ENCODE data around the gene PRKAG2.

The PRKAG2 gene

GRCh38 chr7:151823566-151824372 lies 53.1 kb downstream of the PRKAG2 start:
- no peak for DNase-seq (ENCODE audit: low read depth, low spot score)
- no peak overlapping the region for H3K27ac ChIP-seq
- no peak for TF ChIP-seq EZH2 (IDR thresholded peaks at IDR 0.05)
- TF ChIP-seq FOXP2 (optimal IDR thresholded peaks at IDR 0.05; ENCODE audit: control extremely low read depth, extremely low read length, insufficient read depth) = no peak
- TF ChIP-seq POLR2AphosphoS5 (IDR thresholded peaks at IDR 0.05; ENCODE audit: borderline replicate concordance, low read depth, low read length) = no peak
- H3K4me3 ChIP-seq = no peak overlapping the region
- no peak overlapping the region for H3K9ac ChIP-seq (ENCODE audit: insufficient read length)
- H3K9me3 ChIP-seq (ENCODE audit: low read depth, low read length) = no peaks in the 10 kb centered on the region
- no peaks in the 10 kb centered on the region for H3K36me3 ChIP-seq (ENCODE audit: insufficient read depth, low read length)

DNA sequence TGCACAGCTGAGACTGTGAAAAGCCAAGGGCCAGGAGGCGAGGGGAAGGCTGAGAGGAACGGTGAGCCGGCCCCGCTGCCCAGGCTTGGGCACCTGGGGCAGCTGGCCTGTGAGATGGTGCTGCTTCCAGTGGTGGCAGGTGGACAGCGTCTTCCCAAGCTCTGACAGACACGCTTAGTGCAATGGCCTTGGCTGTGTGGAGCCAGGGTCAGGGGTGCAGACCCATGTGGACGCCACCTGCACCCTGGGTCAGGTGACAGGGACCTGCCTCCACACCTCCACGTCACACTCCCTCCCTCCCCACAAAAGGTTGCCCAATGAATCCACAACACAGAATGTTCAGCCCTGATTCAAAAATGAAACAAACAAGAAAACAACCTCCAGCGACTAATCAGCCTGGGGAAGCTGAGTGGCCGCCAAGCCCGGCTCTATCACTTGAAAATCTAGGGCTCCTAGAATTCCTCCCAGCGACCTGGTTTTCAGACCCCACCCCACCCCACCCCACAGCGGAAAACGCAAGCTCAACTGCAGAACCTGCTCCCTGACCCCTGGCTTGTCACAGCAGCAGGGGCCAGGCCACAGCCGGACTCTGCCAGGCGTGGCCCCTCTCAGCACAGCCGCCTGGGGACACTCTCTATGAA lies 54.3 kb downstream of the PRKAG2 start:
- no peaks in the 10 kb centered on the region for H3K36me3 ChIP-seq (ENCODE audit: insufficient read depth, low read length)
- no peak overlapping the region for H3K4me3 ChIP-seq
- DNase-seq (ENCODE audit: low read depth, low spot score) = no peak
- H3K9me3 ChIP-seq (ENCODE audit: low read depth, low read length) = no peaks in the 10 kb centered on the region
- H3K9ac ChIP-seq (ENCODE audit: insufficient read length) = no peak overlapping the region
- no peak overlapping the region for H3K27ac ChIP-seq
- TF ChIP-seq POLR2AphosphoS5 (IDR thresholded peaks at IDR 0.05; ENCODE audit: borderline replicate concordance, low read depth, low read length) (no peak), FOXP2 (optimal IDR thresholded peaks at IDR 0.05; ENCODE audit: control extremely low read depth, extremely low read length, insufficient read depth) (no peak), EZH2 (IDR thresholded peaks at IDR 0.05) (no peak)

DNA sequence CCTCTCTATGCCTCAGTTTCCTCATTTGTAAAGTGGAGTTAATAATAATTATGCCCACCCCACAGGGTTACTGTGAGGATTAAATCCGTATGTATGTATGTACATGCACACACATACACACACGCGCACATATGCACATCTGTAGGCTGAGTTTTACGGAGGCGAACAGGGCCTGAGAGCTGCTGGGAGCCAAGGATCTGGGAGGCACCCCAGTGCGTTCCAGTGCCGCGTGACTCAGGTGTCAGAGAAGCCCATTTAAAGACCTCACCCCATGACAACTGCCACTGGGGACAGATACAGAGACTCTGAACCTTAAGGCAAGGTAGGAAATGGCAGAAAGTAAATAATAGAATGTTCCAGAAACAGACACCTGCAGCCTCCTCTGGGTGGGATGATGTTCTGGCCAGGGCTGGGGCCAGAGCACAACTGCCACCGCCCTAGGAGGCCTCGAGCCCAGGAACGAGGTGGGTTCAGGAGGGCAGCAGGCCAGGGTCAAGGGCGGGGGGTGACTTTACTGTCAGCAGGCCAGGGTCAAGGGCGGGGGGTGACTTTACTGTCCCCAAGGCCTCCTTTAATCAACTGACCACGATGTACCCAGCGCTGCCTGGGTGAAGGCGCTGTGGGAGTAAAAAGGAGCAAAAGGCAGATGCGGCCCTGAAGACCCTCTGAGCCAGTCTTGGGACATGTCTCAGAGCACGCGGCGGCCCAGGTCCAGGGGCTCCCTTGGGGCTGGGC lies 54.9 kb downstream of the PRKAG2 start:
- H3K9me3 ChIP-seq (ENCODE audit: low read depth, low read length) = no peaks in the 10 kb centered on the region
- no peak for DNase-seq (ENCODE audit: low read depth, low spot score)
- H3K27ac ChIP-seq = no peak overlapping the region
- H3K36me3 ChIP-seq (ENCODE audit: insufficient read depth, low read length) = no peaks in the 10 kb centered on the region
- no peak overlapping the region for H3K9ac ChIP-seq (ENCODE audit: insufficient read length)
- TF ChIP-seq EZH2 (IDR thresholded peaks at IDR 0.05) (no peak), FOXP2 (optimal IDR thresholded peaks at IDR 0.05; ENCODE audit: control extremely low read depth, extremely low read length, insufficient read depth) (no peak), POLR2AphosphoS5 (IDR thresholded peaks at IDR 0.05; ENCODE audit: borderline replicate concordance, low read depth, low read length) (no peak)
- no peak overlapping the region for H3K4me3 ChIP-seq

- no peak for TF ChIP-seq POLR2AphosphoS5 (IDR thresholded peaks at IDR 0.05; ENCODE audit: borderline replicate concordance, low read depth, low read length)
- TF ChIP-seq FOXP2 (optimal IDR thresholded peaks at IDR 0.05; ENCODE audit: control extremely low read depth, extremely low read length, insufficient read depth) = no peak
- no peak for TF ChIP-seq EZH2 (IDR thresholded peaks at IDR 0.05)
- H3K36me3 ChIP-seq (ENCODE audit: insufficient read depth, low read length) = no peaks in the 10 kb centered on the region
- H3K9ac ChIP-seq (ENCODE audit: insufficient read length) = no peak overlapping the region
Observed at GRCh38 chr7:151821226-151821625, 55.7 kb downstream of the PRKAG2 start.

DNA sequence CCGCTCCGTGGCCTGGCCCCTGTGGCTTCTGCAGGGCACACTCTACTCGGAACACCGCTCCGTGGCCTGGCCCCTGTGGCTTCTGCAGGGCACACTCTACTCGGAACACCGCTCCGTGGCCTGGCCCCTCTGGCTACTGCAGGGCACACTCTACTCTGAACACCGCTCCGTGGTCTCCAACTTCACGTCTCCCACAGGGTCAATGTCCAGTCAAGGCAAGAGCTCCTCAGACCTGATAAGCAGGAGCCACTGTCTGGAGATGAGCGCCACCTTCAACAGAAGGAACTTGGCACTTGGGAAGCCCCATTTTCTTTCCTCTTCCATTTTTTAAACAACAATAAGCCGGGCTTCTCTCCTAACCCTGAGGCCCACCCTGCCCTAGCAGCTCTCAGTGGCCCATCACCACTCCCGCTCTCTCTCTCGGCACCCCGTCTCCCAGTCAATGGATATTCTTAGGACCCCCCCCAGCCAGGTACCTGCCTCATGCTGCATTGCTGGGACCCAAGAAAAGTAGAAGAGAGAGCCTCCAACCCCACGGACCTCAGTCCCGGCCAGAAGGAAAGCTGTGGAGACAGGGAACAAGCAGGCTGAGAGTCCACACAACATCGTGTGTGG lies 56.3 kb downstream of the PRKAG2 start:
- TF ChIP-seq POLR2AphosphoS5 (IDR thresholded peaks at IDR 0.05; ENCODE audit: borderline replicate concordance, low read depth, low read length) = no peak
- no peak for TF ChIP-seq FOXP2 (optimal IDR thresholded peaks at IDR 0.05; ENCODE audit: control extremely low read depth, extremely low read length, insufficient read depth)
- no peak for TF ChIP-seq EZH2 (IDR thresholded peaks at IDR 0.05)
- Histone ChIP-seq H3K27ac (no peak overlapping the region), H3K36me3 (ENCODE audit: insufficient read depth, low read length) (no peaks in the 10 kb centered on the region), H3K4me3 (no peak overlapping the region), H3K9ac (ENCODE audit: insufficient read length) (no peak overlapping the region), H3K9me3 (ENCODE audit: low read depth, low read length) (no peaks in the 10 kb centered on the region)
- no peak for DNase-seq (ENCODE audit: low read depth, low spot score)

More at GRCh38 chr7:151821226-151821625, 55.7 kb downstream of the PRKAG2 start:
- no peaks in the 10 kb centered on the region for H3K9me3 ChIP-seq (ENCODE audit: low read depth, low read length)
- H3K4me3 ChIP-seq = no peak overlapping the region
- no peak overlapping the region for H3K27ac ChIP-seq
- DNase-seq (ENCODE audit: low read depth, low spot score) = no peak

GRCh38 chr7:151819866-151820265 lies 57.0 kb downstream of the PRKAG2 start:
- TF ChIP-seq EZH2 (IDR thresholded peaks at IDR 0.05) (no peak), POLR2AphosphoS5 (IDR thresholded peaks at IDR 0.05; ENCODE audit: borderline replicate concordance, low read depth, low read length) (no peak), FOXP2 (optimal IDR thresholded peaks at IDR 0.05; ENCODE audit: control extremely low read depth, extremely low read length, insufficient read depth) (no peak)

DNA sequence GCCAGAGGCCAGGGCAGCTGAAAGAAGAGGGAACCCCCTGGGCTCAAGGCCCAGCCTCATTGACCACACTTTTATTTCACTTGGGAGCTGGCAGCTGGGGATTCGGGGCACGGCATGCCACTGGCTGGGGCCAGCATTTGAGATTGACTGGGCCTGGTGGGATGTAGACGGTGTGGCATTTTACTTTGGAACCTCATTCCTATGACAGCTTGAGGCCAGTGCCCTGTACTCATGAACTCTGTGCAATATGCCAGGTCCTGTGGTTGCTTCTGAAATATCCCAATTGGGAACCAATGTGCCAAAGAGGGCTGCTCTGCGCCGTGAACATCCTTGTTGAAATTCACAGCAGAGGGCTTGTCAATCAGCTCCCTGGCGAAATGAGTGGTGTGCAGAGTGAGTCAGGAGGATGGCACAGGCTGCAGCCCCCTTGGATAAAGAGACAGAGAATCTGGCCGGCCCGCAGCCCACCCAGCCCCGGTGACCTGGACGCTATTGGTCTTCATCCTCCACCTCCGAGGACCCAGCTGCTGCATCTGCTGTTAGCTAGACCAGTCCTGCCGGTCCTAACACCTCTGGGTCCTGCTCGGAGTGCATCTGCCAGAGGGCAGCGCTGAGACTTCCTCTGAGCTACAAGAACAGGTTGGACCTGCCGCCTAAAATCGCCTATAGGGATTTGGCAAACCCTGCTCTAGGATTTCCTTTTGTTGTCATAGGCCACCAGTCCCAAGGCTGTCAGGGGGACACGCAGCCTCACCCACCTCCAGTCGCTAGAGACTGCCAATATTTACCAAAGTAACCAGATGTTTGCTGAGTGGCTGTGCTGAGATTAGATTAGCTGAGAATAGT lies 58.0 kb downstream of the PRKAG2 start:
- H3K9me3 ChIP-seq (ENCODE audit: low read depth, low read length) = no peaks in the 10 kb centered on the region
- no peaks in the 10 kb centered on the region for H3K36me3 ChIP-seq (ENCODE audit: insufficient read depth, low read length)
- no peak for DNase-seq (ENCODE audit: low read depth, low spot score)
- H3K4me3 ChIP-seq = no peak overlapping the region
- H3K27ac ChIP-seq = no peak overlapping the region
- H3K9ac ChIP-seq (ENCODE audit: insufficient read length) = no peak overlapping the region
- no peak for TF ChIP-seq EZH2 (IDR thresholded peaks at IDR 0.05)
- TF ChIP-seq FOXP2 (optimal IDR thresholded peaks at IDR 0.05; ENCODE audit: control extremely low read depth, extremely low read length, insufficient read depth) = no peak
- no peak for TF ChIP-seq POLR2AphosphoS5 (IDR thresholded peaks at IDR 0.05; ENCODE audit: borderline replicate concordance, low read depth, low read length)

More at GRCh38 chr7:151819866-151820265, 57.0 kb downstream of the PRKAG2 start:
- Histone ChIP-seq H3K9ac (ENCODE audit: insufficient read length) (no peak overlapping the region), H3K9me3 (ENCODE audit: low read depth, low read length) (no peaks in the 10 kb centered on the region), H3K27ac (no peak overlapping the region), H3K36me3 (ENCODE audit: insufficient read depth, low read length) (no peaks in the 10 kb centered on the region), H3K4me3 (no peak overlapping the region)
- DNase-seq (ENCODE audit: low read depth, low spot score) = no peak

Measured in SK-N-MC (cell line).